ENCODE measurements around the gene VENTX.

VENTX gene

GRCh38 chr10:133202778-133203651 is 34.6 kb upstream of the VENTX start:
- no peak for DNase-seq (ENCODE audit: low spot score)

- DNase-seq (ENCODE audit: low spot score), result no peak
These were observed 33.9 kb upstream of the VENTX start for GRCh38 chr10:133203652-133204195.

DNA sequence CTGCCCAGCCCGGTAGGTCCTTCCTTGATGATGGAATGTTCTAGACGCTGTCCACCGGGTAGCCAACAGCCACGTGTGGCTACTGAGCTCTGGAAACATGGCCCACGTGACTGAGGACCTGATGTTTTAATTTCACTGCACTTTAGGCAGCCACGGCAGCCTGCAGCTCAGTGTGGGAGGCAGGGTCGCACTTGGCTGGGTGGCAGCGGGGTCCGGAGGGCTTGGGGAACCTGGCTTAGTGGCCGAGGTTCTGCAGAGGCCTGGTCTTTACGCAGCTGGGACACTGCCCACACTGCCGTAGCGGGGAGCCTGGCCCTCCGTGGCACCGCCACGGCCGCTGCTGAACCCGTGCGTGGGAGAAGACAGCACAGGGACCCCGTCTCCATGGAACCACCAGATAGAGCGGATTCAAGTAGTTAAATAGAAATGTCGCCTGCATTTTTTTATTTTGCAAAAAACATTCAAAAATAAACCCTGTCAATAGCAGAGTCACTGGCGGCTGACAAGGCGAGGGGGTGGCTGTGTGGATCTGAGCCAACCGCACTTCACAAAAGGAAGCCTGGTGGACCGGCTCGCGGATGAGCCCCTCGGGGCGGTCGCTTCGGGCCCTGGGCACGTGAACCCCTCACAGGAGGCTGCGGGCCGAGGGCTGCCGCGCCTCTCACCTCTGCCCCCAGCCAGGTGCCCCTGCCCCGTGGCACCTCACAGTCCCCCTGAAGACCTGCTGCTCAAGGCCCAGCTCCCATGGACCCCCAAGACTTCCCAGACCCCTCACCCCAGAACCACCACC is 33.2 kb upstream of the VENTX start:
- no peak for DNase-seq (ENCODE audit: low spot score)

DNA sequence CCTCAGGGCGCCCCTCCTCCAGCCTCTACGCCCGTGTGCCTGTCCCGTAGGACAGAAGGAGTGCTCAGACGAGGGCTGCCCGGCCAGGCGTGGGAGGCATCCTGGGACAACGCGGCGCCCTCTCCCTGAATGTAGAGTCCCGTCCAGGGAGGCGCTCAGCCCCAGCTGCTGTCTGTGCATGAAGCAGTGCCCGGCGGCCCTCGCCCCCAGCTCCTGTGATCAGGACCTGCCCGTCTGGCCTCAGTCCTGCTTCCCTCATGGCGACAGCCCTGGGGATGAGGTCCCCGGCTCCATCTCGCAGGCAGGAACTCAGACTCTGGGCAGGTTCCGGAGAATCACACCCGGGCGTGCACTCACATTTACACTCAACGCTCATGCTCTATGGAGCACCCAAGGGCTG is 32.5 kb upstream of the VENTX start:
- DNase-seq (ENCODE audit: low spot score), result no peak

GRCh38 chr10:133206356-133207040 is 31.2 kb upstream of the VENTX start:
- no peak for DNase-seq (ENCODE audit: low spot score)

DNA sequence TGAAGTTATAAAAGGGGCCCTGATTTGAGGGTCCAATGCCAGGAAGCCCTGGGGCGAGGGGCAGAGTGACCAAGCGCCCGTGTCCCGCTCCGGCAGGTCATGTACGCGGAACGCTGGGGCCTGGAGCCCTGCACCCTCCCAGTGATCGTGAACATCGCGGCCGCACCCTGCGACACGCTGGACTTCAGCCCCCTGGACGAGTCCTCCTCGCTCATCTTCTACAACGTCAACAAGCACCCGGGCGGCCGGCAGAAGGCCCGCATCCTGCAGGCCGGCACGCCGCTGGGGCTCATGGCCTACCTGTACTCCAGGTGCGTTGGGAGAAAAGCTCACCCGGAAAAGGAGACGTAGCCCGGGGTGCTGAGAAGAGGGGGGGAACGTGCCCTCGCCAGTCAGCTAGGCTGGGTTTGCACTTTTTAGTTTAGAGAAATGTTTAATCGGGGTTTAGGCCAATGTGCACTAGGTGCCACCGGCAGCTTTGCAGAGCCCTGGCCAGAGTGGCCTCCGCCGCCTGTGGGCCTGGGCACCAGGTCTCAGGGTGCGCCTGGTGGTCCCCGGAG is 30.5 kb upstream of the VENTX start:
- DNase-seq (ENCODE audit: low spot score), result no peak

DNA sequence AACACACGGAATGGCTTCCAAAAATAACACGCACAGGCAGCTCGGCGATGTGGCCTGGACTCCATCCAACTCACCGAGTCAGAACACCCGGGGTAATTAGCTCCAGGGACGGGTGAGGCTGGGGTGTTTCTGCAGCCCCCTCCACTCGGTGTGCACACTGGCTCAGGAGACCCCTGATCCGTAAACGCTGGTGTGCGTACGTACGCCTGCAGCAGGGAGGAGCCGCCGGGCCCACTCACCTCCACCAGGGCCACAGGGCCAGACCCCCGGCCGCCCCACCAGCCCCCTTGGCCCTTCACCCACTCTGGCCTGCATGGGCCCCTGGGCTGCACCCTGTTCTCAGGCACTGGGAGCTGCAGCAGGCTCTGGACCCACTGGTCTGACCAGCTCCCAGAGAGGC is 30.0 kb upstream of the VENTX start:
- DNase-seq (ENCODE audit: low spot score), result no peak

DNA sequence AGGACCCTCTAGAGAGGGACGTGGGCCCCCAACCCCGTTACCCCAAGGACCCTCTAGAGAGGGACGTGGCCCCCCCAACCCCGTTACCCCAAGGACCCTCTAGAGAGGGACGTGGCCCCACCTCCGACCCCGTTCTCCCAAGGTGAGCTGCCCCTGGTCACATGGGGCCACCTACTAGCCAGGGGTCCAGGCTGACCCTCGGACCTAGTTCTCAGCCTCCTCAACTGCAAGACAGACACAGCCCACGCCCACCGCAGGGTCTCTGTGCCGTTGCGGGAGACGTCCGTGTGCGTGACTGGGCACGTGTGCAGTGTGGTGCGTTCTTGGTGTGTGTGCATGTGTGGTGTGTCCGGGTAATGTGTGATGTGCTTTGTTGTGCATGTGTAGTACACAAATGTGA is 29.2 kb upstream of the VENTX start:
- DNase-seq (ENCODE audit: low spot score), result no peak

- DNase-seq (ENCODE audit: low spot score), result no peak
These were observed 28.5 kb upstream of the VENTX start for GRCh38 chr10:133209117-133209516.

DNA sequence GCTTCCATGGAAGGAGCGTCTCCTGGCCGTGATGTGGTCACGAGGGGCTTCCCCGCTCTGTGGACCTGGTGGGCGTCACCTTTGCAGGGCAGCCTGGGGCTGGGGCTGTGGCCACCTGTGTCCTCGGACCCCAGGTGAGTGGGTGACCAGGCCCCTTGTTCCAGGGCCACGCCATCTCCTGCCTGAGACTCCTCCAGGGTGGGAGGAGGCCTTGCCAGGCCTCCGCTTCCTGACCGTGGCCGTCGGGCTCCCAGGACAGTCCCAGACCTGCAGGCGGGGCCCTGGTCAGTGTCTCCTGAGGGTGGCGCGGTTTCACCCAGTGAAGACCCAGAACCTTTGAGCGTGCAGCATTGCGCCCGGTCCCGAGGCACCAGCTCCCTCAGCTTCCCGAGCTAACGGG is 28.0 kb upstream of the VENTX start:
- no peak for DNase-seq (ENCODE audit: low spot score)

GRCh38 chr10:133210398-133211140 is 27.1 kb upstream of the VENTX start:
- no peak for DNase-seq (ENCODE audit: low spot score)

GRCh38 chr10:133211141-133211830 is 26.4 kb upstream of the VENTX start:
- no peak for DNase-seq (ENCODE audit: low spot score)

GRCh38 chr10:133211959-133212852 is 25.4 kb upstream of the VENTX start:
- DNase-seq (ENCODE audit: low spot score), result no peak

GRCh38 chr10:133212853-133213494 is 24.7 kb upstream of the VENTX start:
- no peak for DNase-seq (ENCODE audit: low spot score)

DNA sequence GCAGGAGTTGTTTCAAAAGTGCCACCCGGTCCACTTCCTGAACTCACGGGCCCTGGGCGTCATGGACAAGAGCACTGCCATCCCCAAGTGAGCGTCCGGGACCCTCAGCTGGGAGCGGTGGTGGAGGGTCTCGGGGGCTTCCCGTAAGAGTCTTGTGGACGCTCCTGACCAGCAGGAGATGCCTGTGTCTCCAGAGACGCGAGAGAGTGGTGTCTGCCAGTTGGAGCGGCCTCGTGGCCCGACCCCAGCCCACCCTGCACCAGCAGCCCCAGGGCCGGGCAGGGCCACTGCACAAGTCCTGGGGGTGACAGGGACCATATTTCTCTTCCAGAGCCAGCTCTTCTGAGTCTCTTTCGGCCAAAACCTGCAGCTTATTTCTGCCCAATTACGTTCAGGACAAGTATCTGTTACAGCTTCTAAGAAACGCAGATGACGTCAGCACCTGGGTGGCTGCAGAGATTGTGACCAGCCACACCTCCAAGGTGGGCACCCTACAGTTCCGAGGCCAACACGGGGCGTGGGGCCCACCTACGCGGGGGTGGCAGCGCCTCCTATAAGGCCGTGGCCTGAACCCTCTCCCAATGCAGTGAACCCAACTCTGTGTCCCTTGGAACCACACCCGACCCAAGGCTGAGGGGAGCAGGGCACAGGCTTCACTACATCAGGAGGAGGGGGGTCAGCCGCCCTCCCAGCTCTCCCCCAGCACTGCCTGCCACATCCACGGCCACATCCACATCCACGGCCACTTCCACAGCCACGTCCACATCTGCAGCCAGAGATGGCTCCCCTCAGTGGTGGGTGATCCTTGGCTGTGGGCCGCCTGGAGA is 23.8 kb upstream of the VENTX start:
- no peak for DNase-seq (ENCODE audit: low spot score)

GRCh38 chr10:133214468-133215410 is 22.9 kb upstream of the VENTX start:
- no peak for DNase-seq (ENCODE audit: low spot score)

DNA sequence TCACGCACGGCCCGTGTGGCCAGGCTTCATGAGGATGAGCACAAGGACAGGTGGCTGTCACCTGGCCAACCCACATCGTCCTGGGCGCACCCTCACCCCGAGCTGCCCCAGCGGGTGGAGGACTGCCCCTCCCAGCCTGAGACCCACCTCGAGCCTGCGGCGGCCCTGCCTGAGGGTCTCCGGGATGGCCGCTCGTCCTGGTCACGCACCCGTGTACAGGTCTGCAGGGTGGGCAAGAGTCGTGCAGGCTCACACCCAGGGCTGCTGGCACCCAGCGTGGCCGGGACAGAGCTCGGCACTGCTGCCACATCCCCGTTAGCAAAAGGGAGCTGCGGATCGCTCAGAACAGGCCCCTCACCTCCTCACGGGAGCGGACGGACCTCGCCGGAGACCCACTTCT is 22.1 kb upstream of the VENTX start:
- DNase-seq (ENCODE audit: low spot score), result no peak

Measured in CD4-positive, alpha-beta T cell treated with Interleukin-2 at 100 ng/mL for 4 hours (primary cell).